H1 (cell line): Measurements from ENCODE around the gene HBEGF. TPM values are rescaled to one million over a fixed set of nuclear protein-coding genes. Genes with fewer than 3 reads are reported as not detected.

Experiments used
- CTCF ChIA-PET: fragments of 300-600 bp; sonication (Branson Sonifier 250); formaldehyde crosslinking; loops from one replicate; lab custom pipeline; 2021; ENCODE audit not compliant: partially characterized antibody; lab: Charles Lee
- POLR2A ChIA-PET: fragments of 300-600 bp; sonication (Branson Sonifier 250); formaldehyde crosslinking; loops from one replicate; lab custom pipeline; 2021; ENCODE audit warnings: inconsistent platforms; ENCODE audit not compliant: partially characterized antibody; lab: Charles Lee
- DNase-seq, 2 experiments: peaks; one replicate each; pipeline versions ENCODE4 v3.0.0 to v3.0.0-alpha.2; 2010 to 2022; ENCODE audit warnings: low spot score in 2 of 2, low read depth in 1 of 2, mixed read lengths in 1 of 2
- FAIRE-seq: peaks from 2 replicates; lab custom pipeline; 2011; peaks lifted over from hg19 to GRCh38; lab: Jason Lieb, UNC
- H2AFZ ChIP-seq: 2 replicates; pipeline ENCODE4 v1.8.1; 2012; ENCODE audit warnings: low read length, inconsistent platforms
- H2AK5ac ChIP-seq: 2 replicates; pipeline ENCODE4 v1.6.1; 2013; ENCODE audit warnings: low read depth, low read length
- H2BK120ac ChIP-seq: replicated peaks from 2 replicates; pipeline ENCODE3; 2013; ENCODE audit warnings: low read depth, low read length, inconsistent platforms
- H2BK12ac ChIP-seq: 2 replicates; pipeline ENCODE4 v1.6.1; 2013; ENCODE audit warnings: low read depth, low read length
- H2BK15ac ChIP-seq: 2 replicates; pipeline ENCODE4 v1.6.1; 2013; ENCODE audit warnings: low read length
- H2BK20ac ChIP-seq: 2 replicates; pipeline ENCODE4 v1.6.1; 2013; ENCODE audit warnings: low read length
- H2BK5ac ChIP-seq: 2 replicates; pipeline ENCODE4 v1.6.1; 2013; ENCODE audit warnings: low read depth, low read length
- H3K14ac ChIP-seq: 2 replicates; pipeline ENCODE4 v1.6.1; 2013; ENCODE audit warnings: inconsistent platforms; ENCODE audit not compliant: insufficient read length
- H3K18ac ChIP-seq: 2 replicates; pipeline ENCODE4 v1.6.1; 2013; ENCODE audit warnings: low read length; ENCODE audit errors: extremely low read depth
- H3K23ac ChIP-seq: 2 replicates; pipeline ENCODE4 v1.6.1; 2013; ENCODE audit warnings: inconsistent platforms; ENCODE audit not compliant: insufficient read length
- H3K23me2 ChIP-seq: 2 replicates; pipeline ENCODE4 v1.6.1; 2013; ENCODE audit warnings: low read depth, low read length
- H3K27ac ChIP-seq: 2 replicates; pipeline ENCODE4 v1.6.1; 2011; ENCODE audit warnings: low read depth, low read length, inconsistent platforms
- H3K27me3 ChIP-seq, 4 experiments: replicated peaks in 1 of 4; 1 replicate in 1 of 4; 2 replicates in 3 of 4; pipeline versions ENCODE4 v1.6.1 to v1.8.1; 2011 to 2013; ENCODE audit warnings: low read length in 3 of 4, mild to moderate bottlenecking in 3 of 4, inconsistent platforms in 2 of 4, mixed read lengths in 2 of 4, moderate library complexity in 1 of 4; ENCODE audit not compliant: control insufficient read depth in 3 of 4, insufficient read depth in 3 of 4; ENCODE audit errors: extremely low read depth in 1 of 4
- H3K36me3 ChIP-seq, 4 experiments: 2 replicates each; pipeline versions ENCODE4 v1.6.1 to v1.8.1; 2011 to 2013; ENCODE audit warnings: mild to moderate bottlenecking in 4 of 4, low read length in 3 of 4, moderate library complexity in 2 of 4, control low read depth in 1 of 4, inconsistent platforms in 1 of 4; ENCODE audit not compliant: insufficient read depth in 4 of 4, control insufficient read depth in 2 of 4
- H3K4ac ChIP-seq: replicated peaks from 2 replicates; pipeline ENCODE3; 2013; ENCODE audit warnings: low read length, low read depth, mixed read lengths, inconsistent platforms; ENCODE audit not compliant: insufficient read length
- H3K4me1 ChIP-seq, 4 experiments: replicated peaks in 1 of 4; 1 replicate in 1 of 4; 2 replicates in 3 of 4; pipeline versions ENCODE4 v1.6.1 to v1.8.1; 2011 to 2013; ENCODE audit warnings: low read length in 3 of 4, inconsistent platforms in 2 of 4, mixed read lengths in 1 of 4; ENCODE audit not compliant: insufficient read depth in 4 of 4, control insufficient read depth in 3 of 4
- H3K4me2 ChIP-seq, 2 experiments: 2 replicates each; pipeline versions ENCODE4 v1.6.1 to v1.8.1; 2011 to 2013; ENCODE audit warnings: low read depth in 2 of 2, low read length in 2 of 2, control low read depth in 1 of 2, inconsistent platforms in 1 of 2, mild to moderate bottlenecking in 1 of 2; ENCODE audit not compliant: insufficient read depth in 1 of 2
- H3K4me3 ChIP-seq, 4 experiments: fragments of 200-600, 300-600 bp in 1 of 4; sonication (generic), shearing (Covaris generic), sonication (Bioruptor Twin) in 1 of 4; 2 replicates each; pipeline versions ENCODE4 v1.5.1 to v1.8.1; 2011 to 2016; ENCODE audit warnings: low read length in 4 of 4, low read depth in 3 of 4, control low read depth in 2 of 4, inconsistent platforms in 2 of 4, mild to moderate bottlenecking in 2 of 4, mixed read lengths in 1 of 4, moderate library complexity in 1 of 4; ENCODE audit not compliant: insufficient read depth in 2 of 4; ENCODE audit errors: extremely low read depth in 1 of 4
- H3K56ac ChIP-seq: replicated peaks from 2 replicates; pipeline ENCODE3; 2013; ENCODE audit warnings: low read depth, mild to moderate bottlenecking, mixed read lengths, low read length, inconsistent platforms; ENCODE audit not compliant: insufficient read length
- H3K79me1 ChIP-seq: 2 replicates; pipeline ENCODE4 v1.6.1; 2013; ENCODE audit warnings: low read depth, low read length, control low read depth
- H3K79me2 ChIP-seq, 2 experiments: 2 replicates each; pipeline versions ENCODE4 v1.6.1 to v1.8.1; 2012 to 2013; ENCODE audit warnings: low read length in 2 of 2, mild to moderate bottlenecking in 2 of 2, inconsistent platforms in 1 of 2; ENCODE audit not compliant: insufficient read depth in 2 of 2, control insufficient read depth in 1 of 2
- H3K9ac ChIP-seq, 4 experiments: replicated peaks in 1 of 4; 1 replicate in 1 of 4; 2 replicates in 3 of 4; pipeline versions ENCODE4 v1.6.1 to v1.8.1; 2011 to 2013; ENCODE audit warnings: low read depth in 3 of 4, low read length in 3 of 4, control low read depth in 2 of 4, mild to moderate bottlenecking in 2 of 4, moderate library complexity in 2 of 4, inconsistent platforms in 1 of 4; ENCODE audit errors: extremely low read depth in 1 of 4
- H3K9me3 ChIP-seq, 2 experiments: 2 replicates each; pipeline versions ENCODE4 v1.6.1 to v1.8.1; 2012 to 2013; ENCODE audit warnings: mild to moderate bottlenecking in 2 of 2, moderate library complexity in 2 of 2, control low read depth in 1 of 2, inconsistent platforms in 1 of 2, low read depth in 1 of 2, low read length in 1 of 2, mixed read lengths in 1 of 2; ENCODE audit not compliant: insufficient read depth in 2 of 2
- H4K20me1 ChIP-seq, 2 experiments: replicated peaks in 1 of 2; 2 replicates each; pipeline versions ENCODE3 to v1.8.1; 2011 to 2013; ENCODE audit warnings: inconsistent platforms in 2 of 2, low read length in 2 of 2, mild to moderate bottlenecking in 1 of 2; ENCODE audit not compliant: insufficient read depth in 2 of 2, control insufficient read depth in 1 of 2
- H4K5ac ChIP-seq: 2 replicates; pipeline ENCODE4 v1.6.1; 2013; ENCODE audit warnings: low read length, low read depth, mixed read lengths, inconsistent platforms; ENCODE audit not compliant: insufficient read length
- H4K8ac ChIP-seq: 2 replicates; pipeline ENCODE4 v1.8.0; 2013; ENCODE audit warnings: mild to moderate bottlenecking, moderate library complexity, low read length, inconsistent platforms; ENCODE audit not compliant: insufficient read depth; ENCODE audit errors: extremely low read depth
- H4K91ac ChIP-seq: replicated peaks from 2 replicates; pipeline ENCODE3; 2013; ENCODE audit warnings: low read length, mixed read lengths, inconsistent platforms; ENCODE audit not compliant: insufficient read length
- BRCA1 ChIP-seq: IDR thresholded peaks from 2 replicates; pipeline ENCODE4 v1.6.1; 2012; ENCODE audit warnings: low read depth, low read length, improper control_type of control experiment
- CREB1 ChIP-seq: IDR thresholded peaks from 2 replicates; pipeline ENCODE4 v1.6.1; 2012; ENCODE audit warnings: inconsistent platforms
- KDM4A ChIP-seq: IDR thresholded peaks from one replicate; pipeline ENCODE4 v1.7.1; 2012; ENCODE audit warnings: low read depth, mild to moderate bottlenecking, moderate library complexity, low read length, inconsistent platforms; ENCODE audit not compliant: severe bottlenecking
- NRF1 ChIP-seq: IDR thresholded peaks from 2 replicates; pipeline ENCODE4 v1.6.1; 2011; ENCODE audit warnings: mild to moderate bottlenecking, low read depth, low read length, improper control_type of control experiment
- TCF12 ChIP-seq: IDR thresholded peaks from 2 replicates; pipeline ENCODE4 v1.6.1; 2011; ENCODE audit warnings: low read depth, mild to moderate bottlenecking, low read length
- WGBS, 2 experiments: shearing (Covaris generic) in 1 of 2; methylation state at CpG; one replicate each; pipeline versions ENCODE4 v1.1.6 to v1.1.7; 2013 to 2015; ENCODE audit warnings: low lambda C conversion rate in 2 of 2, mixed read lengths in 2 of 2, inconsistent platforms in 1 of 2, low coverage in 1 of 2, missing lambda C conversion rate in 1 of 2; ENCODE audit not compliant: insufficient replicate concordance in 2 of 2, insufficient coverage in 1 of 2, insufficient read length in 1 of 2; ENCODE audit errors: extremely low coverage in 1 of 2, missing lambda C conversion rate in 1 of 2; 5-methylcytosine and 5-hydroxymethylcytosine counted together
- polyA plus RNA-seq, 7 experiments: library from polyadenylated mRNA; depleted of rRNA in 3 of 7; stranded (reverse) in 5 of 7; unstranded in 2 of 7; fragments of >200 nt in 5 of 7; fragments of 200-250 nt in 2 of 7; gene quantifications; 1 replicate in 5 of 7; 2 replicates in 1 of 7; 4 replicates in 1 of 7; pipeline versions ENCODE4 v1.2.1 to v1.2.3, GENCODE V29; 2011 to 2013; ENCODE audit warnings: missing spikeins in 2 of 7, mixed read lengths in 2 of 7
- total RNA-seq: library from RNA; stranded (reverse); fragmentation: NEBNext Ultra II Directional; extraction: Animal tissue kit (Norgen Biotek cat#: 25700); gene quantifications from 2 replicates; pipeline ENCODE4 v1.2.1, GENCODE V29; 2021

HBEGF gene
- total and polyA plus RNA-seq, 2 of the 8 experiments (the other 6 are each of a cell fraction or from before 2014, with no cell fraction given) = 2.4 to 2.5 TPM

DNA sequence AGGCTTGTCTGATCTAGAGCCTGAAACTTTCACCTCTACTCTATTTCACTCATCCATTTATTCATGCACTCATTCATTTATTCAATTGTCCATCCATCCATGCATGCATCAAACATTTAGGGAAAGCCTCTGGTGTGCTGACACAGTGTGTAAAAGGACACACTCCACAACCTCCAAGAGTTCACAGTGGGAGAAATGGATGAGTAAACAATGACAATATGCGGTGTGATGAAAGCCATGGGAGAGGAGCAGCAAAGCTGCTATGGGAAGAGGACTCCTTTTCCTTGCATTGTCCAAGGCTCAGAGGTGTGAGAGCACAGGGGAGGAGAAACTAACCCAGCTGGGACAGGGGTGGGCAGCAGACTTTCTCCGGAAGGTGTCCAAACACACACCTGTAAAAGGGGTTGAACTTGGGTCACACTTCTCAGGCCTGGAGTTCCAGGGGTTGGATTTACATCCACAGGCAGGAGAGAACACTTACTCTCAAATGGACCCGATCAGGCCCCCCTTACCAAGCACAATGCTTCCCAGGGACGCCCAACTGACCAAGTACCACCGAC lies 22.3 kb downstream of the HBEGF start:
- no peak overlapping the region for H3K14ac ChIP-seq
- no peak overlapping the region for H2BK120ac ChIP-seq
- no peak overlapping the region; a peak in 1 of 7 replicates for H3K9ac ChIP-seq
- H3K4me2 ChIP-seq = no peak overlapping the region
- ChIA-PET POLR2A (interaction anchor here (2.8 kb wide), 1 partner anchor 22 kb away, joined by 13 read pairs; the partner anchor contains the start of gene HBEGF), CTCF (interaction anchor here (1.2 to 14.2 kb wide), 4 partner anchors 22 to 81 kb away, joined by 3 to 102 read pairs (median 9); partner anchors contain the start of gene HBEGF)
- 87% methylated on average over 5 of the region's 5 CpGs; no CpG with 5 or more reads in 1 of the 2 experiments for WGBS, 2 experiments
- no peak overlapping the region for H3K23ac ChIP-seq
- no peak overlapping the region for H2BK12ac ChIP-seq
- no peak overlapping the region for H4K91ac ChIP-seq
- no peaks in the 10 kb centered on the region for H4K20me1 ChIP-seq
- H4K8ac ChIP-seq = no peak overlapping the region
- H3K79me1 ChIP-seq = no peaks in the 10 kb centered on the region
- H3K4me1 ChIP-seq = peaks cover 0 to 5% (median 0%) of the 10 kb centered on the region in 4 experiments; a peak in 3 of 7 replicates
- H2BK5ac ChIP-seq = no peak overlapping the region
- H3K56ac ChIP-seq = no peak overlapping the region
- H3K18ac ChIP-seq = no peak overlapping the region
- no peak overlapping the region for H2BK20ac ChIP-seq
- no peak overlapping the region for H3K27ac ChIP-seq
- no peaks in the 10 kb centered on the region for H3K9me3 ChIP-seq
- FAIRE-seq (no peak), DNase-seq (no peak)
- H2BK15ac ChIP-seq = no peak overlapping the region
- H4K5ac ChIP-seq = no peak overlapping the region
- no peak overlapping the region for H2AK5ac ChIP-seq
- no peaks in the 10 kb centered on the region for H3K36me3 ChIP-seq
- no peaks in the 10 kb centered on the region for H3K23me2 ChIP-seq
- no peak overlapping the region for H2AFZ ChIP-seq
- H3K27me3 ChIP-seq = no peaks in the 10 kb centered on the region
- no peak overlapping the region for H3K4me3 ChIP-seq
- H3K79me2 ChIP-seq = no peaks in the 10 kb centered on the region
- no peak overlapping the region for H3K4ac ChIP-seq
- no peak for TF ChIP-seq NRF1
- TF ChIP-seq KDM4A = no peak
- no peak for TF ChIP-seq TCF12
- no peak for TF ChIP-seq CREB1
- no peak for TF ChIP-seq BRCA1
